K562 (cell line): ENCODE data around the gene PHLDA3. TPM values are rescaled to one million over a fixed set of nuclear protein-coding genes. Genes with fewer than 3 reads are reported as not detected.
"Not testable (repeated sequence)": the region's sequence is repeated elsewhere in the genome, so short reads cannot be mapped to it uniquely, and the experiment has no call there.

ENCODE experiments used
- ATAC-seq: fragments of 200-7000 bp; cut with Tn5 transposase; 3 replicates; pipeline ENCODE4 v1.9.1; 2020; ENCODE audit warnings: moderate library complexity
- BruUV-seq: library from RNA; stranded (reverse); fragments of 400-500 nt; replicated peaks from 2 replicates; lab custom pipeline; 2021; lab: Mats Ljungman, UMichigan
- CTCF ChIA-PET: fragments of 300-600 bp; formaldehyde crosslinking; extraction: SDS; loops from one replicate; lab custom pipeline; 2021; ENCODE audit warnings: low intra/inter-chr PET ratio; lab: Yijun Ruan, JAX
- POLR2A ChIA-PET: fragments of 300-600, 350-650 bp; sonication (Branson Sonifier 250); formaldehyde crosslinking; extraction: SDS; loops from one replicate; lab custom pipeline; 2021; ENCODE audit warnings: antibody characterized with exemption, inconsistent platforms; lab: Yijun Ruan, JAX
- DNase-seq, 4 experiments: peaks; one replicate each; pipeline versions ENCODE4 v3.0.0 to v3.0.0-alpha.2; 2011 to 2018; ENCODE audit warnings: low spot score in 3 of 4, mixed read lengths in 3 of 4; ENCODE audit errors: extremely low read depth in 1 of 4
- FAIRE-seq: peaks from 2 replicates; lab custom pipeline; 2011; peaks lifted over from hg19 to GRCh38; lab: Jason Lieb, UNC
- H2AFZ ChIP-seq: 2 replicates; pipeline ENCODE4 v1.6.0; 2011; ENCODE audit warnings: low read depth, low read length, control low read depth, inconsistent platforms
- H3K27ac ChIP-seq: fragments of 200-600 bp; 3 replicates; pipeline ENCODE4 v1.8.0; 2011; ENCODE audit warnings: low read depth, mild to moderate bottlenecking, control low read depth, inconsistent platforms, low read length, moderate library complexity, mixed read lengths; ENCODE audit errors: extremely low read depth
- H3K27me3 ChIP-seq, 2 experiments: fragments of 300-600 bp in 1 of 2; 2 replicates in 1 of 2; 3 replicates in 1 of 2; pipeline versions ENCODE4 v1.6.0 to v1.8.0; 2011; ENCODE audit warnings: inconsistent platforms in 2 of 2, low read length in 2 of 2, mild to moderate bottlenecking in 1 of 2, mixed read lengths in 1 of 2, moderate library complexity in 1 of 2; ENCODE audit not compliant: control insufficient read depth in 2 of 2, insufficient read depth in 2 of 2
- H3K36me3 ChIP-seq: fragments of 300-600 bp; 3 replicates; pipeline ENCODE4 v1.8.0; 2011; ENCODE audit warnings: mild to moderate bottlenecking, low read length, inconsistent platforms; ENCODE audit not compliant: control insufficient read depth, insufficient read depth
- H3K4me1 ChIP-seq, 2 experiments: fragments of 200-600 bp in 1 of 2; replicated peaks in 1 of 2; 2 replicates in 1 of 2; 3 replicates in 1 of 2; pipeline versions ENCODE4 v1.5.1 to v1.8.0; 2011; ENCODE audit warnings: inconsistent platforms in 2 of 2, low read length in 2 of 2, mild to moderate bottlenecking in 1 of 2, mixed read lengths in 1 of 2, moderate library complexity in 1 of 2; ENCODE audit not compliant: control insufficient read depth in 2 of 2, insufficient read depth in 2 of 2
- H3K4me2 ChIP-seq: 2 replicates; pipeline ENCODE4 v1.6.1; 2011; ENCODE audit warnings: low read length, control low read depth, inconsistent platforms, mixed read lengths; ENCODE audit not compliant: insufficient read depth
- H3K4me3 ChIP-seq: fragments of 200-600 bp; sonication (generic), shearing (Covaris generic); 2 replicates; pipeline ENCODE4 v1.5.1; 2016; ENCODE audit warnings: control low read depth, inconsistent platforms
- H3K79me2 ChIP-seq: fragments of 200-600 bp; 3 replicates; pipeline ENCODE4 v1.8.0; 2011; ENCODE audit warnings: low read length, inconsistent platforms; ENCODE audit not compliant: control insufficient read depth, insufficient read depth
- H3K9ac ChIP-seq, 2 experiments: 2 replicates each; pipeline versions ENCODE4 v1.6.0 to v1.6.1; 2011; ENCODE audit warnings: low read depth in 2 of 2, low read length in 2 of 2, control low read depth in 1 of 2, inconsistent platforms in 1 of 2, mild to moderate bottlenecking in 1 of 2, mixed read lengths in 1 of 2; ENCODE audit not compliant: insufficient read depth in 1 of 2
- H3K9me1 ChIP-seq: one replicate; pipeline ENCODE4 v1.6.0; 2011; ENCODE audit warnings: inconsistent platforms, mild to moderate bottlenecking, low read length, moderate library complexity; ENCODE audit not compliant: control insufficient read depth, insufficient read depth
- H3K9me3 ChIP-seq: replicated peaks from 2 replicates; pipeline ENCODE4 v1.5.1; 2011; ENCODE audit warnings: low read depth, low read length, inconsistent platforms; ENCODE audit not compliant: control insufficient read depth, insufficient read depth
- H4K20me1 ChIP-seq: replicated peaks from 2 replicates; pipeline ENCODE4 v1.6.1; 2011; ENCODE audit warnings: low read length, inconsistent platforms, mixed read lengths; ENCODE audit not compliant: control insufficient read depth, insufficient read depth
- FOS ChIP-seq: IDR thresholded peaks from 3 replicates; pipeline ENCODE4 v1.6.1; 2011; ENCODE audit not compliant: insufficient read length; ENCODE audit errors: extremely low read depth
- ILK ChIP-seq: fragments of 450-650 bp; IDR thresholded peaks from 2 replicates; pipeline ENCODE4 v1.6.1; 2016; ENCODE audit warnings: missing genetic modification characterization, low read depth, mild to moderate bottlenecking, missing compliant biosample characterization, moderate library complexity, borderline replicate concordance
- PHB ChIP-seq: fragments of 250-450 bp; sonication (Bioruptor Pico); IDR thresholded peaks from 2 replicates; pipeline ENCODE4 v1.5.0; 2021
- RNF2 ChIP-seq: sonication (generic); IDR thresholded peaks from 2 replicates; pipeline ENCODE4 v1.6.1; 2016
- WGBS: fragments of 100-300 bp; shearing (Covaris generic); methylation state at CpG from one replicate; pipeline ENCODE4 v1.1.6; 2016; ENCODE audit warnings: low coverage, mixed read lengths; ENCODE audit not compliant: insufficient coverage; ENCODE audit errors: missing lambda C conversion rate; 5-methylcytosine and 5-hydroxymethylcytosine counted together
- in situ Hi-C: fragments of 300-500 bp; cut with MboI; formaldehyde crosslinking; loops from 4 replicates; pipeline ENCODE4 v1.15.0; 2018; ENCODE audit warnings: inconsistent platforms, mixed read lengths
- intact Hi-C: fragments of 100-400 bp; cut with micrococcal nuclease; formaldehyde crosslinking; loops from 2 replicates; pipeline ENCODE4 v1.14.2; 2022
- polyA plus RNA-seq, 8 experiments: library from polyadenylated mRNA; depleted of rRNA in 4 of 8; stranded (reverse) in 5 of 8; unstranded in 3 of 8; fragments of >200 nt; fragmentation: Nextera tagmentation in 2 of 8; fragmentation: Illumina TruSeq in 1 of 8; extraction: Ambion mirVana in 2 of 8; extraction: Trizol in 1 of 8; gene quantifications; 2 replicates each; pipeline versions ENCODE4 v1.2.1 to v1.2.3, GENCODE V29; 2011 to 2014; ENCODE audit warnings: inconsistent platforms in 1 of 8, missing spikeins in 1 of 8
- total RNA-seq, 7 experiments: library from RNA; depleted of rRNA in 6 of 7; stranded (reverse); fragments of >200 nt in 6 of 7; fragmentation: Illumina TruSeq in 2 of 7; extraction: Trizol in 2 of 7; gene quantifications; 2 replicates each; pipeline versions ENCODE4 v1.2.1 to v1.2.3, GENCODE V29; 2011 to 2021; ENCODE audit warnings: low replicate concordance in 1 of 7
- TF ChIP-seq, protein P1 (sequence below): sonication (generic); formaldehyde crosslinking; IDR thresholded peaks from 2 replicates; pipeline ENCODE4 v1.8.0; 2023; ENCODE audit warnings: mild to moderate bottlenecking, missing genetic modification reagents

Gene PHLDA3
- total and polyA plus RNA-seq, 9 of the 15 experiments (the other 6 are each of a cell fraction or from before 2014, with no cell fraction given): 0.11 to 0.27 TPM; not detected in 7

DNA sequence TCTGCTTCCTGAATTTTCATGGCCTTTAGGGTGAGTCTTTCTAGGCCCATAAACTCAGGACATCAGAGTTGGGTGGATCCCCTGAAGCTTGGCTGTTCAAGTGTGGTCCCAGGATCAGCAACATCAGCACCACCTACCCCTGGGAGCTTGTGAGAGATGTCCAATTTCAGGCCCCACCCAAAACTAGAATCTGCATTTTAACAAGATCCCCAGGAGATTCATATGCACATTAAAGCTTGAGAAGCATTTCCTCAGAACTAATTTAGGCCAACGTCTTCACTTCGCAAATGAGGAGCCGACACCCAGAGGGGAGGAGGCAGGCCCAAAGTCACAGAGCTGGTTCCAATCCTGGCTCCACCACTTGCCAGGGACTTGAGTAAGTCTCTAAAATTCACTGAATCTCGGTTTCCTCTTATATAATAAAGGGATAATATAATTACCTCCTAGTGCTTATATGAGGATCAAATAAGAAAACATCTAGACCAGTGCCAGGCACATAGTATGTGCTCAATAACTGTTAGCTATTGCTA is 10.3 kb upstream of the PHLDA3 start:
- Histone ChIP-seq H3K27ac (no peak overlapping the region), H3K9me1 (peaks cover 4% of the 10 kb centered on the region), H3K79me2 (no peaks in the 10 kb centered on the region), H3K9ac (no peak overlapping the region), H3K27me3 (peaks cover 9 to 20% of the 10 kb centered on the region in 2 experiments; a peak in 4 of 5 replicates), H3K4me2 (no peak overlapping the region), H3K9me3 (no peaks in the 10 kb centered on the region), H3K4me1 (peaks cover 20 to 25% of the 10 kb centered on the region in 2 experiments), H4K20me1 (no peaks in the 10 kb centered on the region; the same call in none of the 2 replicates), H3K4me3 (no peak overlapping the region), H2AFZ (no peak overlapping the region), H3K36me3 (no peaks in the 10 kb centered on the region)
- POLR2A ChIA-PET: interaction anchor here (0.6 to 3.0 kb wide), 5 partner anchors 29 to 683 kb away, joined by 3 to 8 read pairs (median 4); no protein-coding TSS in a partner anchor
- TF ChIP-seq FOS (no peak), ILK (no peak), RNF2 (no peak), PHB (no peak)
- TF ChIP-seq, protein P1, sequence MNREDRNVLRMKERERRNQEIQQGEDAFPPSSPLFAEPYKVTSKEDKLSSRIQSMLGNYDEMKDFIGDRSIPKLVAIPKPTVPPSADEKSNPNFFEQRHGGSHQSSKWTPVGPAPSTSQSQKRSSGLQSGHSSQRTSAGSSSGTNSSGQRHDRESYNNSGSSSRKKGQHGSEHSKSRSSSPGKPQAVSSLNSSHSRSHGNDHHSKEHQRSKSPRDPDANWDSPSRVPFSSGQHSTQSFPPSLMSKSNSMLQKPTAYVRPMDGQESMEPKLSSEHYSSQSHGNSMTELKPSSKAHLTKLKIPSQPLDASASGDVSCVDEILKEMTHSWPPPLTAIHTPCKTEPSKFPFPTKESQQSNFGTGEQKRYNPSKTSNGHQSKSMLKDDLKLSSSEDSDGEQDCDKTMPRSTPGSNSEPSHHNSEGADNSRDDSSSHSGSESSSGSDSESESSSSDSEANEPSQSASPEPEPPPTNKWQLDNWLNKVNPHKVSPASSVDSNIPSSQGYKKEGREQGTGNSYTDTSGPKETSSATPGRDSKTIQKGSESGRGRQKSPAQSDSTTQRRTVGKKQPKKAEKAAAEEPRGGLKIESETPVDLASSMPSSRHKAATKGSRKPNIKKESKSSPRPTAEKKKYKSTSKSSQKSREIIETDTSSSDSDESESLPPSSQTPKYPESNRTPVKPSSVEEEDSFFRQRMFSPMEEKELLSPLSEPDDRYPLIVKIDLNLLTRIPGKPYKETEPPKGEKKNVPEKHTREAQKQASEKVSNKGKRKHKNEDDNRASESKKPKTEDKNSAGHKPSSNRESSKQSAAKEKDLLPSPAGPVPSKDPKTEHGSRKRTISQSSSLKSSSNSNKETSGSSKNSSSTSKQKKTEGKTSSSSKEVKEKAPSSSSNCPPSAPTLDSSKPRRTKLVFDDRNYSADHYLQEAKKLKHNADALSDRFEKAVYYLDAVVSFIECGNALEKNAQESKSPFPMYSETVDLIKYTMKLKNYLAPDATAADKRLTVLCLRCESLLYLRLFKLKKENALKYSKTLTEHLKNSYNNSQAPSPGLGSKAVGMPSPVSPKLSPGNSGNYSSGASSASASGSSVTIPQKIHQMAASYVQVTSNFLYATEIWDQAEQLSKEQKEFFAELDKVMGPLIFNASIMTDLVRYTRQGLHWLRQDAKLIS (CRISPR knock-in tag): no peak
- DNase-seq (no peak), FAIRE-seq (no peak), ATAC-seq (no peak)
- intact Hi-C loops: no loop called here
- CTCF ChIA-PET: interaction anchor here (4.7 to 7.7 kb wide), 2 partner anchors 32 to 34 kb away, joined by 90 to 166 read pairs; no protein-coding TSS in a partner anchor
- 73% methylated on average over 4 of the region's 4 CpGs for WGBS
- no TSS peak for BruUV-seq
- in situ Hi-C loops: no loop called here

DNA sequence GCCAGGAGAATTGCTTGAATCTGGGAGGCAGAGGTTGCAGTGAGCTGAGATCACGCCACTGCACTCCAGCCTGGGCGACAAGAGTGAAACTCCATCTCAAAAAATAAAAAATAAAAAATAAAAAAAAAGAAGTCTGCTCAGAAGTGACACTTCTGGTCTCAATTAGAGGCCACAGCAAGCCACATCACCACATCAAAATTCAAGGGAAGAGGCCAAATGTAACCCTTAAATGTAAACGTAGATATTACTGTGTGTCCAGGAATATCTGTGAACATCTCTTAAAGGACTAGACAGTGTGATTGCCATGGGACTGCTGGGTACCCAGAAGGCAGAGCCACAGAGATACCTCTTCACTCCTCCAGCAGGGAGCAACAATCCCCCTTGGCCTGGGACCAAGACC is 9.7 kb upstream of the PHLDA3 start:
- DNase-seq, intact Hi-C loops, H3K36me3 ChIP-seq, H4K20me1 ChIP-seq, H3K27ac ChIP-seq, CTCF ChIA-PET, H3K79me2 ChIP-seq, H3K9me3 ChIP-seq, FAIRE-seq, ATAC-seq, H2AFZ ChIP-seq, H3K4me3 ChIP-seq, H3K4me2 ChIP-seq, H3K9me1 ChIP-seq, in situ Hi-C loops, H3K9ac ChIP-seq, BruUV-seq: not testable (repeated sequence)
- POLR2A ChIA-PET: interaction anchor here (0.6 to 1.6 kb wide), 3 partner anchors 32 to 684 kb away, joined by 3 to 4 read pairs (median 4); no protein-coding TSS in a partner anchor
- Histone ChIP-seq H3K4me1 (peaks cover 20 to 25% of the 10 kb centered on the region in 2 experiments), H3K27me3 (peaks cover 9 to 20% of the 10 kb centered on the region in 2 experiments; a peak in 4 of 5 replicates)
- WGBS: 32% methylated on average over 3 of the region's 3 CpGs
